Measurements from ENCODE around the gene DLK2. TPM values are rescaled to one million over a fixed set of nuclear protein-coding genes. Genes with fewer than 3 reads are reported as not detected.
"Not testable (repeated sequence)": the region's sequence is repeated elsewhere in the genome, so short reads cannot be mapped to it uniquely, and the experiment has no call there.

DLK2 gene
- total RNA-seq, 1 donor from 2014 or later: 0.60 TPM

DNA sequence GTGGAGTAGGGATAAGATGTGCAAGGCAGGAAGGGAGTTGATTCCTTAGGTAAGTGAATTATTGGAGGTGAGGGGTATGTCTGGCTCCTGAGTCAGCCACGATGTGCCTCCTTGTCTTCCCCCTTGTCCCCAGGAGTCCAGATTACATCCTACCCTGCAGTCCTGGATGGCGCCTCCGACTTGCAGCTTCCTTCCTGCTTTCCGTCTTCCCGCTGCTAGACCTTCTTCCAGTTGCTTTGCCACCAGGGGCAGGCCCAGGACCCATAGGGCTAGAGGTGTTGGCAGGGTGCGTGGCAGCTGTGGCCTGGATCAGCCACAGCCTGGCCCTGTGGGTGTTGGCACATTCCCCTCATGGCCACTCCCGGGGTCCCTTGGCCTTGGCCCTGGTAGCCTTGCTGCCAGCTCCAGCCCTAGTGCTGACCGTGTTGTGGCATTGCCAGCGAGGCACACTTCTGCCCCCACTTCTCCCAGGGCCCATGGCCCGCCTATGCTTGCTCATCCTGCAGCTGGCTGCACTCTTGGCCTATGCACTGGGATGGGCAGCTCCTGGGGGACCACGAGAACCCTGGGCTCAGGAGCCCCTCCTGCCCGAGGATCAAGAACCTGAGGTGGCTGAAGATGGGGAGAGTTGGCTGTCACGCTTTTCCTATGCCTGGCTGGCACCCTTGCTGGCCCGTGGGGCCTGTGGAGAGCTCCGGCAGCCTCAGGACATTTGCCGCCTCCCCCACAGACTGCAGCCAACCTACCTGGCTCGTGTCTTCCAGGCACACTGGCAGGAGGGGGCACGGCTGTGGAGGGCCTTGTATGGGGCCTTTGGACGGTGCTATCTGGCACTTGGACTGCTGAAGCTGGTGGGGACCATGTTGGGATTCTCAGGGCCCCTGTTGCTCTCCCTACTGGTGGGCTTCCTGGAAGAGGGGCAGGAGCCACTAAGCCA lies 23.1 kb downstream of the DLK2 start:
- no peaks in the 10 kb centered on the region for H3K9me3 Mint-ChIP-seq (ENCODE audit: low read depth)
- H3K36me3 Mint-ChIP-seq (ENCODE audit: insufficient read depth): peaks cover 2% of the 10 kb centered on the region
- DNase-seq (ENCODE audit: low spot score, unreplicated experiment): no peak
- no peaks in the 10 kb centered on the region for H3K27me3 Mint-ChIP-seq
- no peak overlapping the region for H3K27ac Mint-ChIP-seq
- no peak overlapping the region for H3K4me3 Mint-ChIP-seq (ENCODE audit: low read depth)
- peaks cover 13% of the 10 kb centered on the region for H3K4me1 Mint-ChIP-seq (ENCODE audit: low read depth)
- TF ChIP-seq, protein P1, sequence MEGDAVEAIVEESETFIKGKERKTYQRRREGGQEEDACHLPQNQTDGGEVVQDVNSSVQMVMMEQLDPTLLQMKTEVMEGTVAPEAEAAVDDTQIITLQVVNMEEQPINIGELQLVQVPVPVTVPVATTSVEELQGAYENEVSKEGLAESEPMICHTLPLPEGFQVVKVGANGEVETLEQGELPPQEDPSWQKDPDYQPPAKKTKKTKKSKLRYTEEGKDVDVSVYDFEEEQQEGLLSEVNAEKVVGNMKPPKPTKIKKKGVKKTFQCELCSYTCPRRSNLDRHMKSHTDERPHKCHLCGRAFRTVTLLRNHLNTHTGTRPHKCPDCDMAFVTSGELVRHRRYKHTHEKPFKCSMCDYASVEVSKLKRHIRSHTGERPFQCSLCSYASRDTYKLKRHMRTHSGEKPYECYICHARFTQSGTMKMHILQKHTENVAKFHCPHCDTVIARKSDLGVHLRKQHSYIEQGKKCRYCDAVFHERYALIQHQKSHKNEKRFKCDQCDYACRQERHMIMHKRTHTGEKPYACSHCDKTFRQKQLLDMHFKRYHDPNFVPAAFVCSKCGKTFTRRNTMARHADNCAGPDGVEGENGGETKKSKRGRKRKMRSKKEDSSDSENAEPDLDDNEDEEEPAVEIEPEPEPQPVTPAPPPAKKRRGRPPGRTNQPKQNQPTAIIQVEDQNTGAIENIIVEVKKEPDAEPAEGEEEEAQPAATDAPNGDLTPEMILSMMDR (IDR thresholded peaks at IDR 0.05; ENCODE audit: unreplicated experiment): no peak

DNA sequence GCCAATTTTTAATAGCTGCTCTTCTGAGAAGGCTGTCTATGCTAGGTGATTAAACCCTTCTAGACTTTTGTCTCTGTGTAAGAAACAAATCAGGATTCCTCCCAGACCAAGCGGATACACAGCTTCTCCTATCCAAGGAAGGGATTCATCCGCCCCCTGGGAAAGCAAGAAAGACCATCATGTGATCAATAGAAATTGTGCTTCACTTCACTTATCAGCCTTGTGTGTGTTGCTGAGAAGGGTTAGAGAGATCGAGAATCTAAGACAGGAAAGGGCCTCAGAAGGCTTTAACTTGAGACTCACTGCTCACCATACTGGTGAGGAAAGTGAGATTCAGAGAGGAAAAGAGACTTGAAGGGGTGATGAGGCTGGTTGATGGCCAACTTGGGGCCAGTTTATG lies 26.5 kb downstream of the DLK2 start:
- no peak for DNase-seq (ENCODE audit: low spot score, unreplicated experiment)
- Mint-ChIP-seq H3K4me1 (ENCODE audit: low read depth) (peaks cover 11% of the 10 kb centered on the region), H3K27me3 (no peaks in the 10 kb centered on the region), H3K36me3 (ENCODE audit: insufficient read depth) (peaks cover 4% of the 10 kb centered on the region), H3K9me3 (ENCODE audit: low read depth) (peaks cover 3% of the 10 kb centered on the region), H3K27ac (peak overlapping the region; percentile 99), H3K4me3 (ENCODE audit: low read depth) (peak overlapping the region; percentile 96)
- TF ChIP-seq, protein P1 (IDR thresholded peaks at IDR 0.05; ENCODE audit: unreplicated experiment): no peak

DNA sequence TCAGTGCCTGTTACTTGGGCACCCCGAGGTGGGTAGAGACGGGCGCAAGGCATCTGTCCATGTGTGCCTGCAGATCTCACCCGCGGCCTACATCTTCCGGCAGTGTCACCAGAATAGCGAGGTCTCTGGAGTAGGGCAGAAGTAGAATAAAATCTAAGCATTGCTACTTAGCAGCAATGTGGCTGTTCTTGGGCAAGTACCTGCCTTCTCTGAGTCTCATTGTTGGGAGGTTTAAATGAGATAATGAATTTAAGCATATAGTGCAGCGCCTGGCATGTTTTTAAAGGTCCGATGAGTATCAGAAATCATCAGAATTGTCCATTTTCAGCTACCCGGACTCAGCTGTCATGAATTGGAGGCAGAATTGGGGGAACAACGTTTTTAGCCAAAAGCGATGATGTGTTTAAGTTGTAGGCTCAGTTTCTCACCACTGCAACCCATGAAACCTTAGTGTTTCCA lies 27.2 kb downstream of the DLK2 start:
- DNase-seq (ENCODE audit: low spot score, unreplicated experiment): no peak
- H3K4me1 Mint-ChIP-seq (ENCODE audit: low read depth): peaks cover 11% of the 10 kb centered on the region
- no peaks in the 10 kb centered on the region for H3K27me3 Mint-ChIP-seq
- H3K36me3 Mint-ChIP-seq (ENCODE audit: insufficient read depth): peaks cover 4% of the 10 kb centered on the region
- TF ChIP-seq, protein P1 (IDR thresholded peaks at IDR 0.05; ENCODE audit: unreplicated experiment): no peak
- H3K4me3 Mint-ChIP-seq (ENCODE audit: low read depth): peak overlapping the region; percentile 96
- peak overlapping the region; percentile 99 for H3K27ac Mint-ChIP-seq
- peaks cover 3% of the 10 kb centered on the region for H3K9me3 Mint-ChIP-seq (ENCODE audit: low read depth)

DNA sequence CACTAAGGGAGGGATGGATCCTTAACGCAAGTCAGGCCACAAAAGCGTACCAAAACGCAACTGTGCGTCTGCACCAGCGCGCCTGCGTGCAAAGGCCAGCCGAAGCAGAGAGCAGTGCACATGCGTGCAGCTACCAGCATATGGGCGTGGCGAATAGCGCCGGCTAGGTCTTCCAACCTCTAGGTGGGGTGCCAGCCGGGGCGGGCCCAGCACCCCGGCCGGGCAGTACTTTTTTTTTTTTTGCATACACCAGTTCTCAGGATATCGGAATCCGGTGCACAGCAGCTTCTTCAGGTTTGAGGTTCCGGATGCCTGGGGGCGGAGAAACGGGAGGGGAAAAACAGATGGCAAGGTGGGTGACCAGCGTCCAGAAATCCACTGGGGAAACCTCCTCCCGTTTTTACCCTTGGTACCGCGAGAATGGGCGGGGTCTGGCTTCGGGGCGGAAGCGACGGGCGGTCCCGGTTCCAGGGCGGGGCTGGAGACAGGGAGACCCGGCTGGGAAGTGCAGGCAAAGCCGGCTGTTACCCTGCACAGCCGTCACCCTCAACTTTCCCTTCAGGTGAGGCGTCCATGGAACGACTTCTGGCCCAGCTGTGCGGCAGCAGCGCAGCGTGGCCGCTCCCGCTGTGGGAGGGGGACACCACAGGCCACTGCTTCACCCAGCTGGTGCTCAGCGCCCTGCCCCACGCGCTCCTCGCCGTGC lies 27.8 kb downstream of the DLK2 start, which contains the start of gene ABCC10:
ABCC10 (plus strand) TSS at position 136 of the 706 bp plus-strand sequence; CDS start at position 574, 438 bp downstream.
- H3K36me3 Mint-ChIP-seq (ENCODE audit: insufficient read depth): peaks cover 4% of the 10 kb centered on the region
- no peaks in the 10 kb centered on the region for H3K27me3 Mint-ChIP-seq
- TF ChIP-seq, protein P1 (IDR thresholded peaks at IDR 0.05; ENCODE audit: unreplicated experiment): peak; percentile 52
- peak within 1 kb of the TSS; percentile 99 for H3K27ac Mint-ChIP-seq
- H3K9me3 Mint-ChIP-seq (ENCODE audit: low read depth): peaks cover 3% of the 10 kb centered on the region
- peak within 1 kb of the TSS; percentile 96 for H3K4me3 Mint-ChIP-seq (ENCODE audit: low read depth)
- peaks cover 11% of the 10 kb centered on the region for H3K4me1 Mint-ChIP-seq (ENCODE audit: low read depth)
- DNase-seq (ENCODE audit: low spot score, unreplicated experiment): peak; percentile 88

DNA sequence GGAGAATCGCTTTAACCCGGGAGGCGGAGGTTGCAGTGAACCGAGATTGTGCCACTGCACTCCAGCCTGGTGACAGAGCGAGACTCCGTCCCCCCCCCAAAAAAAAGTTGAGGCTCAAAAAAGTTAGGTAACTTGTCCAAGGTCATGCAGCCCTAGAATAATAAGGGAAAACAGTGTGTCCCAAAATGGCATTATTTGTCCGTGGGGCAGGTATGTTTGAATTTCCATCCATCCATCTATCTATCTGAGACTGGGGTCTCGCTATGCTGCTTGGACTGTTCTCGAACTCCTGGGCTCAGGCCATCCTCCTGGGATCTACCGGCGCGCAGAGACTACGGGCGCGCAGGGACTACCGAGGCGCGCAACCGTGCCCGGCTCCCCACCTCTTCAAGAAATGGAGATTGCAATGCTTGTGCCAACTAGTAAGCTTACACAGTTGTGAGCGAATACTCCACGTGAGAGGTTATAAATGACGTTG lies 28.4 kb downstream of the DLK2 start:
- TF ChIP-seq, protein P1 (IDR thresholded peaks at IDR 0.05; ENCODE audit: unreplicated experiment): no peak
- peak overlapping the region; percentile 96 for H3K4me3 Mint-ChIP-seq (ENCODE audit: low read depth)
- peaks cover 4% of the 10 kb centered on the region for H3K36me3 Mint-ChIP-seq (ENCODE audit: insufficient read depth)
- no peaks in the 10 kb centered on the region for H3K27me3 Mint-ChIP-seq
- peaks cover 11% of the 10 kb centered on the region for H3K4me1 Mint-ChIP-seq (ENCODE audit: low read depth)
- peak overlapping the region; percentile 99 for H3K27ac Mint-ChIP-seq
- DNase-seq (ENCODE audit: low spot score, unreplicated experiment): no peak
- H3K9me3 Mint-ChIP-seq (ENCODE audit: low read depth): peaks cover 3% of the 10 kb centered on the region

DNA sequence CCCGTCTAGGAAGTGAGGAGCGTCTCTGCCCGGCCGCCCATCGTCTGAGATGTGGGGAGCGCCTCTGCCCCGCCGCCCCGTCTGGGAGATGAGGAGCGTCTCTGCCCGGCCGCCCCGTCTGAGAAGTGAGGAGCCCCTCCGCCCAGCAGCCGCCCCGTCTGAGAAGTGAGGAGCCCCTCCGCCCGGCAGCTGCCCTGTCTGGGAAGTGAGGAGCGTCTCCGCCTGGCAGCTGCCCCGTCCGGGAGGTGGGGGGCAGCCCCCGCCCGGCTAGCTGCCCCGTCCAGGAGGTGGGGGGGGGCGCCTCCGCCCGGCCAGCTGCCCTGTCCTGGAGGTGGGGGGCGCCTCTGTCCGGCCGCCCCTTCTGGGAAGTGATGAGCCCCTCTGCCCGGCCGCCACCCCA lies 30.3 kb downstream of the DLK2 start:
- H3K4me3 Mint-ChIP-seq (ENCODE audit: low read depth); DNase-seq (ENCODE audit: low spot score, unreplicated experiment); H3K9me3 Mint-ChIP-seq (ENCODE audit: low read depth); H3K27me3 Mint-ChIP-seq; H3K27ac Mint-ChIP-seq; H3K36me3 Mint-ChIP-seq (ENCODE audit: insufficient read depth): not testable (repeated sequence)
- peaks cover 11% of the 10 kb centered on the region for H3K4me1 Mint-ChIP-seq (ENCODE audit: low read depth)

Data from progenitor cell of endocrine pancreas (in vitro differentiated cells).